SK-MEL-5 (cell line): ENCODE measurements around the gene PLEKHM3. TPM values are rescaled to one million over a fixed set of nuclear protein-coding genes. Genes with fewer than 3 reads are reported as not detected.

ENCODE experiments used
- DNase-seq: peaks from one replicate; pipeline ENCODE4 v3.0.0-alpha.2; 2016; ENCODE audit warnings: low read depth, low spot score
- in situ Hi-C: cut with HindIII; loops from 2 replicates; pipeline ENCODE4 v1.10.0; 2016; ENCODE audit warnings: low sequenced_read_pairs, high pct_unique_total_duplicates, low pct_unique_long_range_greater_than_20kb
- total RNA-seq: library from RNA; depleted of rRNA; stranded (reverse); fragments of >200 nt; shearing (Covaris generic); gene quantifications from 2 replicates; pipeline ENCODE4 v1.2.3, GENCODE V29; 2014

PLEKHM3 gene
- total RNA-seq, 1 experiment from 2014 or later: 3.2 TPM

GRCh38 chr2:207863345-207863744 is 162.0 kb downstream of the PLEKHM3 start:
- DNase-seq: no peak
- in situ Hi-C loops: no loop called here

GRCh38 chr2:207861789-207862188 is 163.5 kb downstream of the PLEKHM3 start:
- in situ Hi-C loops: no loop called here
- DNase-seq: no peak

- no peak for DNase-seq
- in situ Hi-C loops: no loop called here
Observed at GRCh38 chr2:207860685-207861084, 164.6 kb downstream of the PLEKHM3 start.

GRCh38 chr2:207855591-207855990 is 169.7 kb downstream of the PLEKHM3 start:
- in situ Hi-C loops: no loop called here
- DNase-seq: no peak

GRCh38 chr2:207854484-207855440 is 170.6 kb downstream of the PLEKHM3 start:
- DNase-seq: no peak

GRCh38 chr2:207852791-207853190 is 172.5 kb downstream of the PLEKHM3 start:
- in situ Hi-C loops: no loop called here
- no peak for DNase-seq

More at GRCh38 chr2:207854484-207855440, 170.6 kb downstream of the PLEKHM3 start:
- in situ Hi-C loops: no loop called here

- no peak for DNase-seq
- in situ Hi-C loops: no loop called here
Observed at GRCh38 chr2:207849443-207849842, 175.9 kb downstream of the PLEKHM3 start.

- in situ Hi-C loops: no loop called here
- no peak for DNase-seq
Observed at GRCh38 chr2:207848545-207848928, 176.8 kb downstream of the PLEKHM3 start.

- in situ Hi-C loops: no loop called here
- no peak for DNase-seq
Observed at GRCh38 chr2:207847807-207848544, 177.4 kb downstream of the PLEKHM3 start.

- DNase-seq: no peak
- in situ Hi-C loops: no loop called here
Observed at GRCh38 chr2:207847098-207847806, 178.1 kb downstream of the PLEKHM3 start.

- no peak for DNase-seq
Observed at GRCh38 chr2:207845202-207845864, 180.0 kb downstream of the PLEKHM3 start.

GRCh38 chr2:207844648-207845047 is 180.7 kb downstream of the PLEKHM3 start:
- in situ Hi-C loops: no loop called here
- DNase-seq: no peak

More at GRCh38 chr2:207845202-207845864, 180.0 kb downstream of the PLEKHM3 start:
- in situ Hi-C loops: no loop called here

GRCh38 chr2:207840101-207840500 is 185.2 kb downstream of the PLEKHM3 start:
- in situ Hi-C loops: no loop called here
- no peak for DNase-seq

- DNase-seq: no peak
- in situ Hi-C loops: no loop called here
Observed at GRCh38 chr2:207839575-207839974, 185.8 kb downstream of the PLEKHM3 start.

- in situ Hi-C loops: no loop called here
- no peak for DNase-seq
Observed at GRCh38 chr2:207839028-207839427, 186.3 kb downstream of the PLEKHM3 start.

- DNase-seq: no peak
- in situ Hi-C loops: no loop called here
Observed at GRCh38 chr2:207836521-207837133, 188.7 kb downstream of the PLEKHM3 start.

- in situ Hi-C loops: no loop called here
- no peak for DNase-seq
Observed at GRCh38 chr2:207835805-207836204, 189.5 kb downstream of the PLEKHM3 start.
